T47D (cell line): ENCODE data around the gene GFRA1.

Experiments used
- DNase-seq, 2 experiments: peaks; one replicate each; pipeline versions ENCODE4 v3.0.0 to v3.0.0-alpha.2; 2011 to 2012; ENCODE audit warnings: low read depth in 1 of 2, low spot score in 1 of 2
- JUND ChIP-seq: IDR thresholded peaks from 2 replicates; pipeline ENCODE4 v1.6.1; 2012; ENCODE audit warnings: low read depth
- in situ Hi-C: cut with HindIII; loops from 2 replicates; pipeline ENCODE4 v1.10.0; 2016; ENCODE audit warnings: low sequenced_read_pairs, low pct_unique_long_range_greater_than_20kb

Gene GFRA1

DNA sequence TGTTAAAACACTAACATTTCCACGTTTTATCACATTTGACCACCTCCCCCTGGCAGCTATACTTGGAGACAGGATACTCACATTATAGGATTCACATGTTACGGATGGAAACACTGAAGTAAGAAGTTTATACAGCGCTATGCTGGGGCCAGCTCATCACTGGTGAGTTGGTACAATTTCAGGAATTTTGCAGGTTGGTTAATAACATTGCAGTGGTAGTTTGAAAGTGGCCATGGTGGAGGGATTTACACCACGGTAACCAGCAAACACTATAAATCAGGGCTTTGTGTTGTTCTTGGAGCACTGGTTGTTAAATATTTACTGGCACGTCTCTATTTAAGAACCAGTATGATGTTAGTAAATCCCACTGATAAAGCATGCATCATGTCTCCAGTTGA lies 174.0 kb downstream of the GFRA1 start:
- DNase-seq = no peak
- TF ChIP-seq JUND = no peak
- in situ Hi-C loops = no loop called here

GRCh38 chr10:116098411-116099022 lies 174.5 kb downstream of the GFRA1 start:
- in situ Hi-C loops = no loop called here
- TF ChIP-seq JUND = no peak
- DNase-seq = no peak

DNA sequence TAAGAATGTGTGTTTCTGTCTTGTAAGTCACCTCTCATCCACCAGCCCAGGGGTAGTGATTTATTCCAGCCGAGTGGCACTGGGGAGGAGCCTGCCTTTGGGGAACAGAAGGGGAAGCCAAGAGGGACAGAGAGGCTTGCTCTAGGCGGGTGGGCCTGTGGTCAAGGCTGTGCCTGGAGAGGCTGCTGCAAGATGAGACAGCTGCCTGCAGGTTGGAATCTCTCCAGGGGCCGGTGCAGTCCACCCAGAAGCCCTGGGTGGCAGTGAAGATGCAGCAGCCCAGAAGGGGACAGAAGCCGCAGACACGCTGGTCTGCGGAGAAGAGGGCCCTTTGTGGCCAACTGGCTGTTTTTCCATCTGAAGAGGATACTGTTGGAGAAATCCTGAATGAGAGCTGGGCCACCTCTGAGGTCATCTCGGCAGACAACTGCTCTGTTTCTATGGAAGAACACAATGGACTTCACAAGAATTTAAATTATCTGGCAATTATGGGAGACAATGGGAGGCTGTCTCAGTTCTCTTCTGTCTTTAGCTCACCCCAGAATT lies 175.7 kb downstream of the GFRA1 start:
- TF ChIP-seq JUND = no peak
- DNase-seq = no peak
- in situ Hi-C loops = no loop called here

DNA sequence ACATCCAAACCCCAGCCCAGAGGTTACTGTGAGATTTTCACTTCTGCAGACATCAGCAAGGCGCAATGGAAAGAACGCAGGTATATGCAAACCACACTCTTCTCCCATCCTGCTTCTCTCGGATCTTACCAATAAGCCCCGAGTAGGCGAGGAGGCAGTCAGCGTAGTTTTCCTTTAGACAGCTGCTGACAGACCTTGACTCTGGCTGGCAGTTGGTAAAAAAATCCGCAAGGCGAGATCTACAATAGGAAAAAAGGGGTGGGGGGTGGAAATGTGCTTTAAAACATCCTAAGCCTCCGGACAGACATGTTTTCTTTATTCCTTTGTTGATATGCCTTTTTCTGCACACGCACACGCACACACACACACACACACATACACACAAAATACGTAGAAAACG lies 176.5 kb downstream of the GFRA1 start:
- in situ Hi-C loops = no loop called here
- TF ChIP-seq JUND = no peak
- no peak for DNase-seq

- no peak for DNase-seq
- in situ Hi-C loops = no loop called here
- TF ChIP-seq JUND = no peak
Measured at GRCh38 chr10:116094356-116094755, 178.7 kb downstream of the GFRA1 start.

GRCh38 chr10:116093031-116093430 lies 180.0 kb downstream of the GFRA1 start:
- in situ Hi-C loops = no loop called here
- no peak for TF ChIP-seq JUND
- DNase-seq = no peak

DNA sequence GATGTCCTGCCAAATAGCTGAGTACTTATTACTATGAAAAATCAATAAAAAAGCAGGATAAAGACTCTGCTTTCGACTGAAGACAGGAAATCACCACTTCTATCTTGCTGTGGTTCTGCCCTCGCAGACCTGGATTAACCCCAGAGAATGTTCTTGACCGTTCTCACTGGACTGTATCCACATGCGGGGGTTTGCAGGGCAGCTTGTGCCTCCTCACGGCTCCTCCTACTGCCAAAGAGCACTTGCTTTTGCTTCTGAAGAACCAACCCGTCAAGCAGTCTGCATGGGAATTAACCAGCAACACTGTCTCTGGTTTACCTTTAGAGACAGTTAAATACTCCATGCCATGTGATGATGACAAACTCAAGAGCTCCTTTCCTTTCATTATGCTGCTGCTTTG lies 184.0 kb downstream of the GFRA1 start:
- in situ Hi-C loops = no loop called here
- TF ChIP-seq JUND = no peak
- no peak for DNase-seq

DNA sequence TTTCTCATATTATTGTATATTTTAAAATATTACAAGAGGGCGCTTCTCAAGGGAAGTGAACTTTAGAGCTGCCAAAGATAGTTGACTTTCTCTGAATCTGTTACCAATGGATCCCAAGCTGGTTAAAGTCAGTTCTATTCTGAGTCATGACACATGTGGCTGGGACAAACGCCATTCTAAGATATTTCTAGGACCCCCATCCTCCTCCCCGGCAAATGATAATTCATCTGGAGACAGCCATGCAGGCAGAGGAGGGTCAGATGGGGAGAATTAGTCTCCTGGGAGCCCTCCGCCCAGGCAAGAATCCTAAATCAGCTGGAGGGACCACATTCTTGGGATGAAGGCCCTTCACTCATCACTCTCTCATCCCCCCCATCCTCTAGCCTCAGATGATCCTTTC lies 187.7 kb downstream of the GFRA1 start:
- DNase-seq = no peak
- TF ChIP-seq JUND = no peak
- in situ Hi-C loops = no loop called here

DNA sequence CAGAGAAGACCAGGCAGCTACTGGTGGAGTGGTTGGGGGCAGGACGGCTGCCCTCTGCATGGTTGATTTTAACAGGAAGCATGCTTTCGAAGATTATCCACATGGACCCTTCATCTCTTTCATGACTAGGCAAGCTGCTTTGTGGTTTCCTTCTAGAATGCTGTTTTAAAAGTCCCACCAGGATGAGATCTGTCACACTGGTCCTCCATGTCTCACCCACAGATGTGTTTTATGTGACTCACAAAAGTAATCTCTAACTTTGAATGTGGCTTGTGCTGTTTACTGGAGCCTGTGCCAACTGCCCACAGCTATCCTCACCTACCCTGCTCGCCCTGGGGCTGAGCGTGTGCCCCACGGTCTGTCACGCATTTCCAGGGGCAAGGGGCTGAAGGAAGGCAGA lies 188.8 kb downstream of the GFRA1 start:
- no peak for DNase-seq
- no peak for TF ChIP-seq JUND
- in situ Hi-C loops = no loop called here

- no peak for DNase-seq
- in situ Hi-C loops = no loop called here
- no peak for TF ChIP-seq JUND
Measured at GRCh38 chr10:116083226-116083762, 189.7 kb downstream of the GFRA1 start.

DNA sequence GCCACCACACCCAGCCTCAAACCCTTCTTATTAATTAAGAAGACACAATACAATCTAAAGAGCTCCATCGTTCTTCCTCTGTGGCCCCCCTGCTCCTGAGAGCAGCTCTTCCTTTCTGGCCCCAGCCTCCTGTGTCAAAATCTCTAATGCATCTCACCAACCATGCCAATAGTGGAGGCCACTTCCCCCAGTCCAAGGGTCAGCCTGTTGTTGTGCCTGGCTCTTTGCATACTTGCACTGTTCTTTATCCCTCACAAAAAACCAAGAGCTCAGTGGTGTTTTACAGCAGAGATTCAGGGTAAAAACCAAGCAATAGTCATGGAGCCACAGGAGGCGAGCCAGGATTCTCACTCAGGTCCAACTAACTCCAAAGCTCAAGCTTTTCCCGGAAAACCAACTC lies 190.2 kb downstream of the GFRA1 start:
- in situ Hi-C loops = no loop called here
- TF ChIP-seq JUND = no peak
- DNase-seq = no peak

DNA sequence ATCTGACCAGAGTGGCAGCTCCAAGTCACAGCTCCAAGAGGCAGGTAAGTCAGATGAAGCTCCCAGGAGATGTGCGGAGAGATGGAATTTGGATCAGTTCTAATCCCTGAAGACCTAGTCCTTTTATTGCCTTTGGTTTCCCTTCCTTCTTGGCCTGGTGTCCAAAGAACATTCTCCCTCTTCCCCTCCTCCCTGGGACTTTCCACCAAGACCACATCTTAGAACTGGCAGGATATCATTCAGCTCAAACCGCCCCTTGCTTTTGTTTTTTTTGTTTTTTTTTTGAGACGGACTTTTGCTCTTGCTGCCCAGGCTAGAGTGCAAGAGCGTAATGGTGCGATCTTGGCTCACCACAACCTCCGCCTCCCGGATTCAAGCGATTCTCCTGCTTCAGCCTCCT lies 190.8 kb downstream of the GFRA1 start:
- in situ Hi-C loops = no loop called here
- TF ChIP-seq JUND = no peak
- no peak for DNase-seq

DNA sequence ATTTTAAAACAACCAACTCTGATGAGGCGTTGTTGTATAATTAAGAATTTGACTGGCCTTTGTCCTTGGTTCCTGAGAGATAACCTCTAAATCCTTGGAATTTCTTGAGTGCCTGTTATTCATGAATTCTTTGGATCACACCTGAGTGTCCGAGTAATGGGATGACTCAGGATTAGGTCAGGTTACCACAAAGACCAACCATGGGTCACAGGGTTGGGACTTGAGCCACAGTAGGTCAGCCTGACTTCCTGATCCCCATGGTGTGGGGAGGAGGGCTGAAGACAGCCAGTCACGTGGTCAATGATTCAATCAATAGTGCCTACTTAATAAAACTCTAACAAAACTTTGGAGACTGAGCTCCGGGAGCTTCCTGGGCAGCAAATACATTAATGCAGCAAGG lies 192.5 kb downstream of the GFRA1 start:
- in situ Hi-C loops = no loop called here
- DNase-seq = no peak
- no peak for TF ChIP-seq JUND

GRCh38 chr10:116079355-116079754 lies 193.7 kb downstream of the GFRA1 start:
- no peak for TF ChIP-seq JUND
- no peak for DNase-seq
- in situ Hi-C loops = no loop called here

- TF ChIP-seq JUND = no peak
- DNase-seq = no peak
- in situ Hi-C loops = no loop called here
Measured at GRCh38 chr10:116076621-116077020, 196.4 kb downstream of the GFRA1 start.
